Left kidney (tissue), 2 donors: ENCODE measurements around the gene HAP1. TPM values are rescaled to one million over a fixed set of nuclear protein-coding genes. Genes with fewer than 3 reads are reported as not detected.
"Not testable (repeated sequence)": the region's sequence is repeated elsewhere in the genome, so short reads cannot be mapped to it uniquely, and the experiment has no call there.

Experiments used
- DNase-seq: peaks from one replicate; pipeline ENCODE4 v3.0.0-alpha.2; 2013
- polyA plus RNA-seq: library from polyadenylated mRNA; unstranded; fragments of 120-200 nt; gene quantifications from one replicate; pipeline ENCODE4 v1.2.1, GENCODE V29; 2013; ENCODE audit not compliant: insufficient read length

HAP1 gene
- polyA plus RNA-seq, 1 donor, result 1.3 TPM

DNA sequence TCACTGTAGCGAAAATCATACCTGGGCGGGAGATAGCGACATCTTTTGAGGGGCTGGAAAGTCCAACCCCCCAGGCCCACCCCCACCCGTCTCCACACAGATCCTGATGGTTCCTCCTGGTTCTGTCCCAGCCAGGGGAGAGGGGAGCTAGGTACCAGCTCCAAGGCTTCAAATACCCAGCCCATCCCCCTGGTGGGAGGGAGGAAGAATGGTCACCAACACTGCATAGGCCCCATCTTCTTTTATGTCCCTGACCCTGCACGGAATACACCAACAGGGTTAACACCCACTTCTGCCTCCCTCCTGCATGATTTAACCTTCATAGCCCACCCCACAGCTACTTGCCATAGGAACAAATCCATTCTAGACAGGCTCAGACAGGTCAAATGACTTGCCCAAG is 9.3 kb downstream of the HAP1 start:
- DNase-seq, result no peak

DNA sequence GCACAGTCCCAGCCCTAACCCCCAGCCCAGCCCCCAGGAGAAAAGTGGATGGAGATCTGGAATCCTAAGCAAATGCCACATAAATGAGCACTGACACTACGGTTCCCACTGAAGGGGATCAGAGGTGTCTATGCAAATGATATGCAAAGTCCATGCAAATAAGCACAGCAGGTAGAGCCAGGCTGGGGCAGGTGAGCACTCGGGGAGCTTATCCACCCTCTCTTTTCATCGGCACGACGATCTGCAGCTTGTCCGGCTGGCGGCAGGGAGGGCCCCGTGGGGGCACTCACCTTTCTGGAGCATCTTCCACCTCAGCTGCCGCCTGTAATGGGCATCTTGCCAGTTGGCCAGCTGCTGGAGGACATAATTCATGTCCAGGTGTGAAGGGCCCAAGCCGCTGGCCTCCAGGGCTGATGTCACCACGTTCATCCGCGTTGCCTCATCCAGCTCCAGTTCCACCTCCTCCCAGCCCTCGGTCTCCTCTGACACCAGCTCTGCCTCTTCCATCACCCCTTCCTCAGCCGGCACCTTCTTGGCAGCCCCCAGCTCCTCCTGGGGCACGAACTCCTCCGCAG is 9.9 kb downstream of the HAP1 start:
- no peak for DNase-seq

DNA sequence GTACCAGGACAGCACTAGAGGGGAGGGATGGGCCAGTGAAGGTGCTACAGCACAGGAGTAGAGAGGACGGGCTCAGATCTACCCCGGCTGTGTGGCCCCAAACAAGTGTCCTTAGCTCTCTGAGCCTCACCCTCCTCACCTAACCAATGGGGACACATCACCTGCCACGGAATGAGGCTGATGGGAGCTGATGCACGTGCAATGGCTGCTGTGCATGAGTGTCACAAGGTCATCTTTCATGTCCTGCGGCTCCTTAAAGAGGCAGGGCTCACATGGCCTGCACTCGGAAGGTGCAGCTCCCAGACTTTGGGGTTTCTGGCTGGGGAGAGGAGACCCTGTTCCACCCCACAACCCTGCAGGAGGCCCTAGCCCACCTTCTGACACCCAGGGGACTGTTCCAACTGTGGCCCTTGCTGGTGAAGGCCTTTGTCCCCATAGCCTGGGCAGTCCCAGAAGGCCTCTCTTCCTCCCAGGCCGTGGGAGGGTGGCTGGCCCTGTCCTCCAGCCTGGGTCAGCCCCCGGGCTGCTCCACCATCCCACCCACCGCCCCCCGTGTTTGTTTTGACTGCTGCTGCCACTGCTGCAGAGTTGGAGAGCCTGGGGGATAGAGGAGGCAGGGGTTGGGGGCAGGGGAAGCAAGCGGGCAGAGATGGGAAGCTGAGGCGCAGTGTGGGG is 10.5 kb downstream of the HAP1 start:
- no peak for DNase-seq

DNA sequence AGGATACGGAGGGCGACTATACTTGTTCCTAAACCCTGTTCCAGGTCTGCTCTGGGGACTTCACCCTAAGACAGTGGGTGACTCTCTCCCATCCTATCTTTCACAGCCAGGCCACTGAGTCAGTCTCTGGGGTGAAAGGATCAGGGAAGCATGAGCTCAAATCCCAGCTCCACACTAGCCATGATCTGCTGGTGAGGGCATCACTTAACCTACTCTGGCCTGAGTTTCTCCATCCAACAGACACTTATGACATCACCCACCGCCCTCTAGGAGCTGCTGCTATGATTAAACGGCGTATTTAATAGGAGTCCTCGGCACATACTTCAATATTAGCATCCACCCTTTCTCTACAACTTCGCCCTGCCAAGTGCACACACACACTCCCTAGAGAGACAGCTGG is 12.2 kb downstream of the HAP1 start:
- DNase-seq, result no peak

DNA sequence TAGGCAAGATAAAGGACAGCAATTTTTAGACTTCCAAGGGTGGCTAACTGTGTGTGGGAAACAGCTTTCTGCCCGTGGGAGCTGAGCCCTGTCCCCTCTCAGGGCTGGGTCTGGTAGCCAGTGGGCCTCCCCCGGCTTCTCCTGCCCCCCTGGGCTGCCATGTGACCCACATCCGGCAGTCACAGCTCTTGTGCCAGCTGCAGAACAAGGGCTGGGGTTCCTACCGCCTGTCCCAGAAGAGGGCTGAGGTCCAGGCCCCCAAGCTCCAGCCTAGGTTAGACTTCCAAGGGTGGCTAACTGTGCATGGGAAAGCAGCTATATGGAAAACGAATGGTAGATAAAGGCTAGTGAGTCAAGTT is 16.2 kb downstream of the HAP1 start:
- DNase-seq, result no peak

DNA sequence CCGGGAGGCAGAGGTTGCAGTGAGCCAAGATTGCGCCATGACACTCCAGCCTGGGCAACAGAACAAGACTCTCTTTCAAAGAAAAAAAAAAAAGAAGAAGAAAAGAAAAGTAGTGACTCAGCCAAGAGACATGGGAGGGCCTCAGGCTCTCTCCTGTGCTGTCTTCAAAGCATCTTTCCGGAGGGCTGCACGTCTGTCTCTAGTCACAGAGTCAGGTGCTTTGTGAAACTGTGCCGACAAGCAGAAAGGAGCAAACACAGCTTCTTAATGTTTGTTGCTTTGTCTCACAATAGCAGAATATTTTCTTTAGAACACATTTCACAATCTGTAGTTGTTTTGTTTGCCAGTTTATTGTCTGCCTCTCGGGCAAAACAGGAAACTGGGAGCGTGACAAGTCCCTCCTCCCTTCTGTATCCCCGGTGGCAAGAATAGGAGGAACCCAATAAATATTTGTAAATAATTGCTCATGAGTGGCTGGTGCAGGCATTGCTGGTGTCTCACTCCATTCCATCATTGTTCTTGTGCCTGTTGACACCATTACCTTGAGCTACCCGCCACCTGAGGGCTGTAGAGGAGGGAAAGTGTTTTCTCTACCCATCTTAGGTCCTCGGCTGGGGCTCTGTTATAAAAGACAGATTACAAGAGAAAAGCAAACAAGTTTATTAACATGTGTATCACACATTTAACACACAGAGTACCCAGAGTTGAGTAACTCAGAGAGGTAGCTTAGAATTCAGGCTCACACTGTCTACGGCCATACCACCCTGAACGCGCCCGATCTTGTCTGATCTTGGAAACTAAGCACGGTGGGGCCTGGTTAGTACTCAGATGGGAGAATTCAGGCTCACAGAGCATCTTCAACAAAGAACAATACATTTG is 16.8 kb downstream of the HAP1 start:
- no peak for DNase-seq

DNA sequence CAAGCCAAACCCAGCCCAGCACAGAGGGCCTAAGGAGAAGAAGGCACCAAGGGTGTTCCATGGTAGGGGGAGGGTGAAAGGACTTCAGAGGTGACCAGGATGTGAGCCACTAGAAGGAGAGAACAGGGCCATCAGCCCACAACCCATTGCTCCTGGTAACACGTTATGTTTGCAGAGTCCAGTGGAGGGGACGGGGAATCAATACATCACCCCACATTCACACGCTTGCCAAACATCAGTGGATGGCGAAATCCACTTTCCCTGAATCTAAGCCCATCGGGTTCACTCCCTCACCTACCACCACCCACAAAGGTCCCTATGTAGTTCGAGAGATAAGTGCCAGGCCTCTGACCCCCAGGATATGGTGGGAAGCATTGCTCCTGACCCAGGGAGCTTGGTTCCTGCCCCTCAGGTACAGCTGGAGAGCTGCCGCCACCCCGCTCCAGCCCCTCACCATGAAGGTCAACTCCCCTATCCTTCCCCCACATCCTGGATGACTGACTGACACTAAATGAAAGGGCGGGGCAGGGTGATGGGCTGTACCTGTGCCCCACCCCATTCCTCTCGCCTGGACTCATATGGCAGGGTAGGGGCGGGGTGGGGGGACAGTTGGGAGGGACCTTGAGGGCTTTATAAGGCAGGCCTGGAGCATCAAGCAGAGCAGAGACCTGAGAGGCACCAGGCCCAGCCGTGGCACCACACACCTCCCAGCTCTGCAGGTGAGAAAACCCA is 22.6 kb downstream of the HAP1 start, which contains the start of gene GAST:
Gene GAST, plus strand, starts transcription at position 663 of the 732 bp plus-strand sequence. CDS start 3,106 bp downstream, outside the sequence.
- DNase-seq, result no peak

DNA sequence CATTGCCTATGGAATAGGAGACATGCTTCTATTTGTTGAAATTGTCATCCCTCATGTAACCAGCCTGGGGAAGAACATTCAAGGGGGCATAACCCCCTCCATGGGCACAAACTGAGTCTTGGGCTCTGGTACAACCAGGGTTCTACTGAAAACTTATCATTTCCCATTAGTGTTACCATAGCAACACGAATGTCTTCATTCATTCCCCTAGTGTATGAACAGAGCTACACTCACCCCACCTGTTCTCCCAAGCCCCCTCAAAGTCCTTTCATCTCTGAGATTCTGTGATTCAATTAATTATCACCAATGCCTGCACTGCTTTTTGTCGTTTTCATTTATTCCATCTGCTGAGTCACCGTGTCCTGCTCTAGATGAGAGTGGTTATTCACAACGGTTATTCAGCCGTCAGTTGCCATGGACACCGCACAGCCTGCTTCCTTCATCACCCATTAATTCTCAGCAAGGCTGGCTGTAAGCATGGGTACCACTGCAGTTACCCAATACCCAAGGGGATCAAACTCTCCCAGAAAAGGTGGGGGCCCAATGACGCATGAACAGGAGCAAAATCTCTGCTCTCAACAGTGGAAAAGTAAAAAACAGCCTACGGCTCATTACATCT is 23.9 kb downstream of the HAP1 start:
- no peak for DNase-seq

DNA sequence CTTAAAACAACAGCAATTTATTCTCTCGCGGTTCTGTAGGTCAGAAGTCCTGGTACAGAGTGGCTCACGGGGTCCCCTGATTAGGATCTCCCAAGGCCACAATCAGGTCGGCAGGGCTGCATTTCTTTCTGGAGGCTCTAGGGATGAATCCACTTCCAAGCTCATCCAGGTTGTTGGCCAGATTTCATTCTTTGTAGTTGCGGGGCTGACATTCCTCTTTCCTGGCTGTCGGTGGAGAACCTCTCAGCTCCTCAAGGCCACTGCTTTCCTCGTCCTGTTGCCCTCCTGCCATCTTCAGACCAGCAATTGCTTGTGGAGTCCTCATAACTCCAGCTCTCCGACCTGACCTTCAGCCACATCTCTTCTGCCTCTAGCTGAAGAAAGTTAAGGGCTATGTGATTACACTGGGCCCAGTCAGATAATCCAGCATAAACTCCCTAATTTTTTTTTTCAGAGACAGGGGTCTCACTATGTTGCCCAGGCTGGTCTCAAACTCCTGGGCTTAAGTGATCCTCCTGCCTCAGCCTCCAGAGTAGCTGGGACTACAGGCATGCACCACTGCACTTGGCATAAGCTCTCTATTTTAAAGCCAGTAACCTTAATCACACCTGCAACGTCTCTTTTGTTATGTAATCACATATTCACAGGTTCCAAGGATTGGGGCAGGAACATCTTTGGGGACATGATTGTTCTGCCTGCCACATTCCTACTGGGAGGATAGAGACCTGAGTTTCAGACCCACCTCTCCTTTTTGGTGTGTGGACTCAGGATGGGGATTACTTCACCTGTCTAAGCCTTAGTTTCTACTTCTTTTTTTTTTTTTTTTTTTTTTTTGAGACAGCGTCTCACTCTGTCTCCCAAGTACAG is 26.4 kb downstream of the HAP1 start:
- DNase-seq, result no peak

DNA sequence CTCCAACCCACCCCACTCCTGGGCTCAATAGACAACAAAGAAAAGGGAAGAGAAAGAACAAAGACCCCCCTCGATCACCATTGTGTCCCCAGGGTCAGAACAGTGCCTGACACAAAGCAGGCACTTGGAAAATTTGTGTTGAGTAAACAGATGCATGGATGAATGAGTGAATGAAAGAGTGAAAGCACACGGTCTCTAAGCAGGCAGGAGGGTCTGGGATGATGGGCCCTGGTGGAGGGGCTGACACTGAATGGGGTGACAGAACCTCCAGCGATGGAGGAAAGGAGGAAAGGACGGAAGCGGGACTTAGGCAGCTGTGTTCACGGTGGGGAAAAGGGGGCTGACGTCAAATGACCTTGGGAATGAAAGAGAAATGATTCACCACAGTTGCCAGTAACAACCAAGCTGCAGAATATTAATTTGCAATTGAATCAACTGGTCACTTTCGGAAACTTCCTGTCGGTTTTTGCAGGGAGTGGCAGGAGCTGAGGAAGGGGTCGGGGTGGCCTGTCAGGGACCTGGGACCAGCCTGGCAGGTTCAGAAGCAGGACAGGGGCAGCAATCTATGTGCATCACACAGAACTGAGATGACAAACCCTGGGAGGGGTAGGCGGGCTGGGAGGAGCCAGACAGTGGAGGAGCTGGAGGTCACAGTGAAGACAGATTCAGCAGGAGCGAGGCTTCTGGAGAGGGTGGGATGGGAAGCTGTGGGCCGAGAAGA is 29.0 kb downstream of the HAP1 start:
- no peak for DNase-seq

DNA sequence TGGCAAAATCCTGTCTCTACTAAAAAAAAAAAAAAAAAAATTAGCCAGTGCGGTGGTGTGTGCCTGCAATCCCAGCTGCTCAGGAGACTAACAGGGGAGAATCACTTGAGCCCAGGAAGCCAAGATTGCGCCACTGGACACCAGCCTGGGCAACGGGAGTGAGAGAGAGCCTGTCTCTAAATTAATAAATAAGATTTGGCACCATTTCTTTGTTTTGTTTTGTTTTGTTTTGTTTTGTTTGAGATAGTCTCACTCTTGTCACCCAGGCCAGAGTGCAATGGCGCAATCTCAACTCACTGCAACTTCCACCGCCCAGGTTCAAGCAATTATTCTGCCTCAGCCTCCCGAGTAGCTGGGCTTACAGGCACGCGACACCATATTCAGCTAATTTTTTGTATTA is 31.7 kb downstream of the HAP1 start:
- DNase-seq, result no peak

DNA sequence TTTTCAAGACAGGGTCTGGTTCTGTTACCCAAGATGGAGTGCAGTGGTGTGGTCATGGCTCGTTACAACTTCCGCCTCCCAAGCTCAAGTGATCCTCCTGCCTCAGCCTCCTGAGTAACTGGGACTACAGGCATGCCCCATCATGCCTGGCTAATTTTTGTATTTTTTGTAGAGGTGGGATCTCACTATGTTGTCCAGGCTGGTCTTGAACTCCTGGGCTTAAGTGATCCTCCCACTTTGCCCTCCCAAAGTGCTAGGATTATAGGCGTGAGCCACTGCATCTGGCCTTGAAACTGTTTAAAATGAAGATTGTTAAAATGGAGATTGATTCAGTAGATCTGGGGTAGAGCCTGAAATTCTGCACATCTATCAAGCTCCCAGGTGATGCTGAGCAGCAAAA is 33.6 kb downstream of the HAP1 start:
- DNase-seq, result not testable (repeated sequence)

DNA sequence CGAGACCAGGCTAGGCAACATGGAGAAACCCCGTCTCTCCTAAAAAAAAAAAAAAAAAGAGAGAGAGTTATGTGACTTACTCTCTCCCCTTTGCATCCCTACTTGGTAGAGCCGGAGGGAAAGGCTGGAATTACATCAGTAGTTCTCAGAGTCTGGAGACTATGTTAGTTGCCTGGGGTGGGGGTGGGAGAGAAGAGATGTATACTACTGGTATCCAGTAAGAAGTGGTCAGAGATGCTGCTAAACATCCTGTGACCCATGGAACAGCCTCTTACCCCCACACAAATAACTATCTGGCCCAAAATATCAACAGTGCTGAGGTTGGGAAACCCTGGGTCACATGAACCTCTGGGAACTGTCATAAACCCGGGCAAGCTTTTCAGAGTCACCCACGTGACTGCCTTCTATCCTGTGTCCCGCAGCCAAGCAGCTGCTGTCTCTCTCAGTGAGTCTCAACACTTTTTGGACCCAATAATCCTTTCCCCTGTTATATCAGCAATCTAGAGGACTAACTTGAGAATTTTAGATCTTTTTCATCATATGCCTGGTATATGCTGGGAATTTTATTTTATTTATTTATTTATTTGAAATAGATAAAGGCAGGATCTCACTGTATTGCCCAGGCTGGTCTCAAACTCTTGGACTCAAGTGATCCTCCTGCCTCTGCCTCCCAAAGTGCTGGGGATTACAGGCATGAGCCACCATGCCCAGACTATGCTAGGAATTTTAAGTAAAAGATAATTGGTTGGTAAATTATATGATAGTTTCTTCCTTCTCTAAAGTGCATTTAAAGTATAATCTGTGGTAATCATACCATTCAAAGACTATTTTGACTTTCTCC is 37.1 kb downstream of the HAP1 start:
- DNase-seq, result no peak

DNA sequence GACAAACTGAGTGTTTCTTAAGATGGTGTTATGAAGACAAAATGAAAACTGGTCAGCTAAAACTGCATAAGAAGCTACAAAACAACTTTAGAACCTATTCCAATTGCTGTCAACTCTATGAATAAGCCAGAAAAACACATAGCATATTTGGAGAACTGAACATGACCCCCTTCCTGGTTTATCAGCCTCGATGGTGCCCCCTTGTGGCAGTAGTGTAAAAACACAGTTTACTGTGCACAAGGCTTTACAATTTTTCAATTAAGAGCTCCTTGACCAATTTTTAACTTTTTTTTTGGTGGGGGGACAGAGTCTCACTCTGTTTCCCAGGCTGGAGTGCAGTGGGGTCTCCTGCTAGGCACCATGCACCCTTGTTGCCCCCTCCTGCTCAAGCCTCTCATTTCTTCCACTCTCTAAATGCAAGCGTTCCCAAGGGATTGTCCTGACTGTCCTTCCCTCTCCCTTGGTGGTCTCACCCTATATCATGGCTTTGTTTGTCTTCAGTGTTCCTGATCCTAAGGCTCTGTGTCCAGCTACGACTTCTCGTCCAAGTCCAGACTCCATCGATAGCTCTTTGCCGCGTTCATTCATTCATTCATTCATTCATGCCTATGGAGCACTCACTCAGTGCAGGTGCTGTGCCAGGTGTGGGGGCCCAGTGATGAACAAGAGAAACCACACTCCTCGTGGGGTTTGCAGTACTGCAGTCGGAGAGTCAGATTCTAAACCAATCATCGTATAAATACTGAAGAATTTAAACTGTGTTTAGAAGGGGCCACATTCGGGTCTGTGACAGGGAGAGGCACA is 38.3 kb downstream of the HAP1 start:
- DNase-seq, result peak; percentile 82

DNA sequence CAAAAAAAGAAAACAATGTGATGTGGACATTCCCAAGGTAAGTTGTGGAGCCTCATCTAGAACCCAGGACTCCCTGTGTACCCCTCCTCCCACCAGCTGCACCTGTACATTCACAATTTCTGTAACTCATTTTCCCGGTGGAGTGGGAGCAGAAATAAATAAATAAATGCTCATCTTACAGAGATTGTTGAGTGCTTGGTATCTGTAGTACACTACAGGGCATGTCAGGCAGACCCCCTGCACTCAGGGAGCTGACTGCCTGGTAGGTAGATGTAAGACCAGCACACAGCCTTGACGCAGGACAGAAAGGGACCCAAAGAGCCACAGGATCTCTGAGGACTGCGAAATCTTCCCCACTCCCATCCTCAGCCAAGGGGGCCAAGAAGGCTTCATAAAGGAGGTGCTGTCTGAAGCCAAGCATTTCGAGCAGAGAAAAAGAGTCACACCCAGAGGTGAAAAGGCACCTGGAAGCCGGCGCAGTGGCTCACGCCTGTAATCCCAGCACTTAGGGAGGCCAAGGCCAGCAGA is 39.2 kb downstream of the HAP1 start:
- no peak for DNase-seq

DNA sequence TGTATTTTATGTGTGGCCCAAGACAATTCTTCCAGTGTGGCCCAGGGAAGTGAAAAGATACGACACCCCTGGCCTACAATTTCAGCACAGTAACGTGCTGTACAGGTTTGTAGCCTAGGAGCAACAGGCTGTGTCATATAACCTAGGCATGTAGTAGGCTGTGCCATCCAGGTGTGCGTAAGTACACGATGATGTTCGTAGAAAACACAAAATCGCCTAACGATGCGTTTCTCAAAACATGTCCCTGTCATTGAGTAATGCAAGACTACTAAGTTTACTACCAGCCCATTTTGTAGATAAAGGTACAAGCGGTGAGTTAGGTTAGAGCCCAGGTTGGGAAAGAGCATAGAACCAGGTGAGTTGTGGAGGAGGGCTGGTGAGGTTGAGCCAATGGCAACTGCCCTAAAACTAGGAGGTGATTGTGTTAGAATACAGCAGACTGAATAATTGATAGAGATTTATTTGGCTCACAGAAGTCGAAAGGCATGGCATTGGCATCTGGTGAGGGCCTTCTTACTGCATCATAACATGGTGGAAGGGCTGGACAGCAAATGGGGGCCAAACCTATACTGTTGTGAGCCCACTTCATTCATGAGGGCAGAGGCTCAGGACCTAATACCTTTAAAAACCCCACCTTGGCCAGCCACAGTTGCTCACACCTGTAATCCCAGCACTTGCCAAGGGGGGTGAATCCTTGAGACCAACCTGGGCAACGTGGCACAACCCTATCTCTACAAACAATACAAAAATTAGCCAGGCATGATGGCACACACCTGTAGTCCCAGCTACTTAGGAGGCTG is 41.5 kb downstream of the HAP1 start:
- DNase-seq, result no peak

DNA sequence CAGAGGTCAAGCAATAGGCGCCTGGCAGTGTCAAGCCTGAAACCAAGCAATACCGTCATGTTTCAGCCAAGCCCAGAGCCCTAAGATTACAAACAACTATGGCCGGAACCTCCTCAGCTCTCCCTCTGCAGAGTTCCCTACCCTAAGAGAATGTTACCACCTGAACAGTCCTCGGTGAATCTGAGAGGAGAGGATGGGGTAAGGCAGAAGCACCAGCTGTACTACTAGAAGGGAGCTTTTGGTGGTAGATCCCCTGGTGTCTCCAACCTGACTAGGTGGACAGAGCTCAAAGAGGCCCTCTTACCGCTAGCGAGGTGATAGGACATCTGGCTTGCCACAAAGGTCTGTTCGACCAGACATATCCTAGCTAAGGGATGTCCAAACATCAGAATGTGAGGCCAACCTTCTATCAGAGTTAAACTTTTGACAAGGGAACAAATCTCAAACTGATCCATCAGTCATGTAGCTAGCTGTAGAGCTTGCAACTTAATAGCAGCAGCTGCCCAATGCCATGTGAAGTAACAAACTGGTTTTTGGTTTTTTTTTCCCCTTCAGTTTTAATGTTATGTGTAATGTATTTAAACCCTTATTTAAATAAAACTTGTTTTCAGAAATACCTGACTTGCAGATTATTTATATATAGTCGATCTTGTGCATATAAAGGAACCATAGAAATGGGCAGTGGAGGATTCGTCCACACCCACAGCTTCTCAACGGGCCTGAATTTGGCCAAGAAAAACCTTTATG is 43.2 kb downstream of the HAP1 start:
- DNase-seq, result no peak
